ENCODE results near the gene INPPL1. TPM values are rescaled to one million over a fixed set of nuclear protein-coding genes. Genes with fewer than 3 reads are reported as not detected.
"Not testable (repeated sequence)": the region's sequence is repeated elsewhere in the genome, so short reads cannot be mapped to it uniquely, and the experiment has no call there.

INPPL1 gene
- total RNA-seq, 1 experiment from 2014 or later: 203 TPM

DNA sequence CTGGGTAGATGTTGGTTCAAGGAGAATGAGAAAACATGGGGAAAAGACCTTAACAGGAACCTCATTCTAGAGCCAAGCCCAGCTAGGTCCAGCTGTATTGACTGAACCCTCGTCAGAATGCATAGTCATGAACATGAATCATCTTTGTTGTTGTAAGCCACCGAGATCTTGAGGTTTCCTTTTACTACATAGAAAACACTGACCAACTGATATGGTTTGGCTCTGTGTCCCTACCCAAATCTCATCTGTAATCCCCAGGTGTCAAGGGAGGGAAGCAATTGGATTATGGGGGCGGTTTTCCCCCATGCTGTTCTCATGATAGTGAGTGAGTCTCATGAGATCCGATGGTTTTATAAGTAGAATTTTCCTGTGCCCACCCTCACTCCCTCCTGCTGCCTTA, 38.8 kb downstream of the INPPL1 start:
- CTCF ChIA-PET: interaction anchor here (0.6 kb wide), 1 partner anchor 11 kb away, joined by 4 read pairs; no protein-coding TSS in a partner anchor
- no TSS peak for BruUV-seq (replicated peaks)
- no peaks in the 10 kb centered on the region for H3K27me3 Mint-ChIP-seq (ENCODE audit: unreplicated experiment)
- no peak overlapping the region for H3K27ac Mint-ChIP-seq (ENCODE audit: unreplicated experiment)
- H3K4me3 Mint-ChIP-seq (ENCODE audit: low read depth, unreplicated experiment): no peak overlapping the region
- H3K4me1 Mint-ChIP-seq (ENCODE audit: low read depth, unreplicated experiment): peaks cover 9% of the 10 kb centered on the region
- TF ChIP-seq, protein P1, sequence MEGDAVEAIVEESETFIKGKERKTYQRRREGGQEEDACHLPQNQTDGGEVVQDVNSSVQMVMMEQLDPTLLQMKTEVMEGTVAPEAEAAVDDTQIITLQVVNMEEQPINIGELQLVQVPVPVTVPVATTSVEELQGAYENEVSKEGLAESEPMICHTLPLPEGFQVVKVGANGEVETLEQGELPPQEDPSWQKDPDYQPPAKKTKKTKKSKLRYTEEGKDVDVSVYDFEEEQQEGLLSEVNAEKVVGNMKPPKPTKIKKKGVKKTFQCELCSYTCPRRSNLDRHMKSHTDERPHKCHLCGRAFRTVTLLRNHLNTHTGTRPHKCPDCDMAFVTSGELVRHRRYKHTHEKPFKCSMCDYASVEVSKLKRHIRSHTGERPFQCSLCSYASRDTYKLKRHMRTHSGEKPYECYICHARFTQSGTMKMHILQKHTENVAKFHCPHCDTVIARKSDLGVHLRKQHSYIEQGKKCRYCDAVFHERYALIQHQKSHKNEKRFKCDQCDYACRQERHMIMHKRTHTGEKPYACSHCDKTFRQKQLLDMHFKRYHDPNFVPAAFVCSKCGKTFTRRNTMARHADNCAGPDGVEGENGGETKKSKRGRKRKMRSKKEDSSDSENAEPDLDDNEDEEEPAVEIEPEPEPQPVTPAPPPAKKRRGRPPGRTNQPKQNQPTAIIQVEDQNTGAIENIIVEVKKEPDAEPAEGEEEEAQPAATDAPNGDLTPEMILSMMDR (IDR thresholded peaks at IDR 0.05; ENCODE audit: unreplicated experiment): no peak
- intact Hi-C loops (cut with micrococcal nuclease; ENCODE audit: unreplicated experiment): no loop called here
- DNase-seq: no peak
- no peaks in the 10 kb centered on the region for H3K36me3 Mint-ChIP-seq (ENCODE audit: insufficient read depth, unreplicated experiment)
- H3K9me3 Mint-ChIP-seq (ENCODE audit: low read depth, unreplicated experiment): no peaks in the 10 kb centered on the region

DNA sequence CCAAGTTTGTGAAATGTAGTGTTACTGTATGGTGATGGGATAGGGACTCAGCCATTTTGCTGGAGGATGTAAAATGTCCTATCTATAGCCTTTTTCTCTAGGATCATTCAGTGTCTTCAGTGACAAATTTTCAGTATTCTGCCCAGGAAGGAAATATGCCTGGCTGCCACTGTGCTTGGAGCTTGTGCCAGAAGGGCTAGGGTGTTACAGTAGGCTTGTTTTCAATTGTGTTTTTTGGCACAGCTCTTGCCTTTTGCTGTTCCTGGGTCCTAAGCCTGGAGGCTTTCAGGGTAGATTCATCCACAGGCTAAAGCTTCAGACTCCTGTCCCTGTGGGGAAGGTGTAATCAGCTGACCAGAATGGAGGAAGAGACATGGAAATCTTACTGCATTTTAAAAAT, 41.4 kb downstream of the INPPL1 start:
- intact Hi-C loops (cut with micrococcal nuclease; ENCODE audit: unreplicated experiment): no loop called here
- no peaks in the 10 kb centered on the region for H3K36me3 Mint-ChIP-seq (ENCODE audit: insufficient read depth, unreplicated experiment)
- H3K27ac Mint-ChIP-seq (ENCODE audit: unreplicated experiment): no peak overlapping the region
- CTCF ChIA-PET: interaction anchor here (1.5 kb wide), 1 partner anchor 9 kb away, joined by 3 read pairs; no protein-coding TSS in a partner anchor
- no peaks in the 10 kb centered on the region for H3K27me3 Mint-ChIP-seq (ENCODE audit: unreplicated experiment)
- no peaks in the 10 kb centered on the region for H3K9me3 Mint-ChIP-seq (ENCODE audit: low read depth, unreplicated experiment)
- no TSS peak for BruUV-seq (replicated peaks)
- H3K4me3 Mint-ChIP-seq (ENCODE audit: low read depth, unreplicated experiment): no peak overlapping the region
- peaks cover 9% of the 10 kb centered on the region for H3K4me1 Mint-ChIP-seq (ENCODE audit: low read depth, unreplicated experiment)
- no peak for DNase-seq
- TF ChIP-seq, protein P1 (IDR thresholded peaks at IDR 0.05; ENCODE audit: unreplicated experiment): no peak

DNA sequence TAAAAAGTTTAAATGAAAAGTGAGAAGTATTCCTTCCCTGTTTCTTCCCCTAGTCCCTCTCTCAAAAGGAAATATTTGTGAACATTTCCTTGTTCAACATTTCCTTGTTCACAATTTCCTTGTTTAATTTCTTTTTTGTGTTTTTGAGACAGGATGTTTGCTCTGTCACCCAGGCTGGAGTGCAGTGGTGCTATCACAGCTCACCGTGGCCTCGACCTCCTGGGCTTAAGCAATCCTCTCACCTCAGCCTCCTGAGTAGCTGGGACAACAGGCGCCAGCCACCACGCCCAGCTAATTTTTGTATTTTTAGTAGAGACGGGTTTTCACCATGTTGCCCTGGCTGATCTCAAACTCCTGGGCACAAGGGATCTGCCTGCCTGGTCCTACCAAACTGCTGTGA, 42.4 kb downstream of the INPPL1 start:
- CTCF ChIA-PET: interaction anchor here (0.6 to 1.5 kb wide), 3 partner anchors 10 to 173 kb away, joined by 3 read pairs; no protein-coding TSS in a partner anchor
- not testable (repeated sequence) for H3K4me3 Mint-ChIP-seq (ENCODE audit: low read depth, unreplicated experiment)

DNA sequence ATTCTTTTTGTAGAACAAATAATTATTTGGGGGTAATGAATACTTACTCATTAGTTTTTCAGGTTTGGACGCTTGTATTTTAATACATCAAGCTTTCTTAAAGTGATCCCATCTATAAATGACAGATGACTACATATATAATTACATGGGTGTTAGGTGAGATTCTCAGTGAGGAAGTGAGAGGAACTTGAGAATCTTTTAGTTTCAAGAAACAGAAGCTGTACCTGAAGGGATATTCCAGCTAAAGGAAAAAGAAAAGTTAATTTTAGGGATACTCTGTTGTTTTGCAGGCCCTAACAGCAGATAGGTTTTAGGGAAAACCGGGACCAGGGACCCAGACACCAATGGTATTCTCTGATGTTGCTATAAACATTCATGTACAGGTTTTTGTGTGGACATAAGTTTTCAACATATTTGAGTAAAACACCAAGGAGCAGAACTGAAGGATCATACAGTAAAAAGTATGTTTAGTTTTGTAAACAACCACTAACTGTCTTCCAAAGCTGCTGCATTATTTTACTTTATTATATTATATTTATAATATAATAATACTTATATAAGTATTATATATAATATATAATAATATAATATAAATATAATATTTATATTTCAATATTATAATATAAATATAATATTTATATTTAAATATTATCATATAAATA, 43.5 kb downstream of the INPPL1 start:
- CTCF ChIA-PET: interaction anchor here (0.6 kb wide), 1 partner anchor 172 kb away, joined by 3 read pairs; no protein-coding TSS in a partner anchor
- Mint-ChIP-seq H3K36me3 (ENCODE audit: insufficient read depth, unreplicated experiment) (no peaks in the 10 kb centered on the region), H3K4me3 (ENCODE audit: low read depth, unreplicated experiment) (no peak overlapping the region), H3K27me3 (ENCODE audit: unreplicated experiment) (no peaks in the 10 kb centered on the region), H3K4me1 (ENCODE audit: low read depth, unreplicated experiment) (peaks cover 9% of the 10 kb centered on the region), H3K27ac (ENCODE audit: unreplicated experiment) (no peak overlapping the region), H3K9me3 (ENCODE audit: low read depth, unreplicated experiment) (no peaks in the 10 kb centered on the region)
- intact Hi-C loops (cut with micrococcal nuclease; ENCODE audit: unreplicated experiment): no loop called here
- TF ChIP-seq, protein P1 (IDR thresholded peaks at IDR 0.05; ENCODE audit: unreplicated experiment): no peak
- BruUV-seq (replicated peaks): no TSS peak
- no peak for DNase-seq

More for the DNA sequence above, 42.4 kb downstream of the INPPL1 start:
- H3K36me3 Mint-ChIP-seq (ENCODE audit: insufficient read depth, unreplicated experiment); H3K9me3 Mint-ChIP-seq (ENCODE audit: low read depth, unreplicated experiment); BruUV-seq (replicated peaks); H3K4me1 Mint-ChIP-seq (ENCODE audit: low read depth, unreplicated experiment); H3K27me3 Mint-ChIP-seq (ENCODE audit: unreplicated experiment); intact Hi-C loops (cut with micrococcal nuclease; ENCODE audit: unreplicated experiment): not testable (repeated sequence)
- peak overlapping the region; percentile 53 for H3K27ac Mint-ChIP-seq (ENCODE audit: unreplicated experiment)
- DNase-seq: peak; percentile 39

DNA sequence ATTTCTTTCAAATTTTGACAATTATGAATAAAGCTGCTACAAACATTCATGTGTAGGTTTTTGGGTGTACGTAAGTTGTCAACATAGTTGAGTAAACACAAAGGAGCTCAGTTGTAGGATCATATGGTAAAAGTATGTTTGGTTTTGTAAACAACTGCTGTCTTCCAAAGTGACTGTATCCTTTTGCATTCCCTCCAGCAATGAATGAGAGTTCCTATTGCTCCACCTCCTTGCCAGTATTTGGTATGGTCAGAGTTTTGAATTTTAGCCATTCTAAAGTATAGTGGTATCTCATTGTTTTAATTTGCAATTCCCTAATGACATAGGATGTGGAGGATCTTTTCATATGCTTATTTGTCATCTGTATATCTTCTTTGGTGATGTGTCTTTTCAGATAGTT, 47.4 kb downstream of the INPPL1 start:
- H3K4me1 Mint-ChIP-seq (ENCODE audit: low read depth, unreplicated experiment): peaks cover 1% of the 10 kb centered on the region
- H3K4me3 Mint-ChIP-seq (ENCODE audit: low read depth, unreplicated experiment): no peak overlapping the region
- no peaks in the 10 kb centered on the region for H3K27me3 Mint-ChIP-seq (ENCODE audit: unreplicated experiment)
- no peak overlapping the region for H3K27ac Mint-ChIP-seq (ENCODE audit: unreplicated experiment)
- H3K9me3 Mint-ChIP-seq (ENCODE audit: low read depth, unreplicated experiment): no peaks in the 10 kb centered on the region
- no peaks in the 10 kb centered on the region for H3K36me3 Mint-ChIP-seq (ENCODE audit: insufficient read depth, unreplicated experiment)
- TF ChIP-seq, protein P1 (IDR thresholded peaks at IDR 0.05; ENCODE audit: unreplicated experiment): no peak
- CTCF ChIA-PET: no interaction called here
- intact Hi-C loops (cut with micrococcal nuclease; ENCODE audit: unreplicated experiment): no loop called here
- no TSS peak for BruUV-seq (replicated peaks)
- no peak for DNase-seq
